Measurements from ENCODE around the gene GPSM3. TPM values are rescaled to one million over a fixed set of nuclear protein-coding genes. Genes with fewer than 3 reads are reported as not detected.
A peak's percentile ranks its signal among the peaks of the same experiment; 100 is the strongest.

The GPSM3 gene
- total RNA-seq, 2 donors from 2014 or later, result 5.6 to 11.1 TPM

DNA sequence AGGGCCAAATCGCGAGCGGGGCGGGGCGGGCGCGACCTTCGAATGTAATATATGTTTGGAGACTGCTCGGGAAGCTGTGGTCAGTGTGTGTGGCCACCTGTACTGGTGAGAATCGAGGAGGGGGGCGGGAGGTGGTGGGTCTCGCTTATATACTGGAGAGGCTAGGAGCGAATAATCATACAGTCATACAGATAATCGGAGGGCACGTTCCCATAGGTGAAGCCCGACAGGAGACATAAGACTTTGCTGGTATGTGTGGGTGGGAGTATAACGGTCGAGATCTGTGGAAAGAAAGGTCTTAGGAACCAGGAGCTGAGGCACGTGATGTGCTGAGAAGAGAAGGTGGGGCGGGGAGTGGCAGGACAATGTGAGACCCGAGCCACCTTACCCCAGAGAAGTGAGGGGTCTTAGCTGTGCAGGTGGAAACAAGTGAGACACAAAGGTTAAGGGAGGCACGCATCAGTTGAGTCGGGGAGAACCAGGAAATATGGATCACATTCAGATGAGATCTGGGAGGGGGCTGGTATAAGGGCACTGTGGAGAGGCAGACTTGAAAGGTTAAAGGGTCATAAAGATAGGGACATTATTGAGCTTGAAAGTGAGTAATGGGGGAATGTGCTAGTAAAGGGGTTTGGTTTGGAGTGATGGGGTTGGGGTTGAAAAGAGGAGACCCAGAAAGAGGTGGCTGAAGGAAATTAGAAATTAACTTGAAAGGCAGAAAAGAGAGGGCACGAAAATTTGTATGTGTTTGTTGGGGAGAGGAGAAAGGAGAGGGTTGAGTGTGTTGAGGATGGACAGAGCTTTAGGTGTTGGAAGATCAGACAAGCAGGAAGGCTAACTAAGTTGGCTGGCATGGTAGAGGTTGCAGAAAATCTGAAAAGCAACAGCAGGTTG, 13.6 kb downstream of the GPSM3 start:
- ATAC-seq (no peak), DNase-seq (no peak)
- intact Hi-C loops (cut with DNase I, micrococcal nuclease), result no loop called here

DNA sequence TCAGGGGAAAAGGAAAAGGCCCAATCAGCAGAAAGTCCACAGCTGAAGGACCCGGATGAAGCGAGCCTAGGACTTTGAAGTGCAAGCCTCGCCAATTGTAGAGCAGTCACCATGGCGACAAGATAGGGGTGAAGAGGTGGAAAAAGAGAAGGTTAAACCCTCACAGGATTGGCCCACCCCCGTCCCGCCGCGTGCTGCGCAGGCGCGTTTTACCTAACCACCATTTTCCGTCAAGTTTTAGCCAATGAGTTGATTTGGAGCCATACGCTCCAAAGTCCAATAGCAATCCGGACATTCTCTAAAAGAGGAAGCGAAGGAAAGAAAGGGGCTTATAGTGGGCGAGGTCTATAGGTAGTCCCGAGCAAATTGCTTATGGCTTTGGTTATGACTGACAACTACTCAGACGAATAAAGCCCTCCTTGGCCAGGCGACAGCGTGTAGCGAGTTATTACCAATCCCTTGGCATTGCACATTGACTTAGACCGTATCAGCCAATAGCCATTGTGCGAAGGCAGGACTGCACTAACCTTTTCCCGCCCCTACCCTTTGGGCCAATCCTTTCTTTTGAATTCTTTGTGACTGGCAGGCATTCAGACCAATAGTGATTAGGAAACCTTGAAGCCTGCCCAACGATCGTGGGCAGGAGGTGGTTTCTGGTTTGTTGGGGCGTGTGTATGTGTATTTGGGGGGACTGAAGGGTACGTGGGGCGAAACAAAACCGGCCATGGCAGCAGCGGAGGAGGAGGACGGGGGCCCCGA, 14.5 kb downstream of the GPSM3 start, which contains the start of gene RNF5:
Gene RNF5, plus strand, starts transcription at position 618 of the 759 bp plus-strand sequence. Its CDS starts 107 bp downstream, at position 725.
- intact Hi-C loops (cut with DNase I, micrococcal nuclease), result no loop called here
- ATAC-seq (peak; percentile 75), DNase-seq (peak; percentile 93 to 98)

DNA sequence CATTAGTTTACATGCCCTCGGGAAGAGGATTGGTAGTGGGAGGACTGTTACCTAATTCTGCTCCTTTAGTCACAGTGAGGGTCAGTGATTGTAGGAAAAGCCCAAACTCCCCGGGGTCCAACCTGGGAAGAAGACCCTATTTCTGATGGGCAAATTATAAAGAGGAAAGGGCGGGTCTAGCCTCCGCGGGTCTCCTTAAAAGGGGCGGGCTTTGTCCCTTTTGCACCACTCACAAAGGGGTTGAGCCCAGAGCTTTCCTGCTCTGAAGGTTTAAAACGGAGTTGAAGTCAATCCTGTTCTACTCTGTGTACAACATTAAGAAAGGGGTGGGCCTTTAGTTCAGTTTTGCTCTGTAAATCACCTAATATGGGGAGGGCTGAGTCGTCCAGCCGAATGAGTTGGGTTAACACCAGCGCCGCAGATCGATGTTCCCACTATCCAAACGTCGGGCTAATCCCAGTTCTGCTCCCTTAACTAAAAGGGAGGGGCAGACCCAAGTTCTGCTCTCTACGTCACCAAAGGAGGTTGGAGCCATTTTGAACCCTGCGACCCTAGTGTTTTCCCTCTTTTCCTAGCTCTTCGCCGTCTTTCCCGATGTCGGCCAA, 15.2 kb downstream of the GPSM3 start:
- intact Hi-C loops (cut with DNase I, micrococcal nuclease), result no loop called here
- ATAC-seq, result peak; percentile 4
- peak in 1 of 2 donors; percentile 43 for DNase-seq

DNA sequence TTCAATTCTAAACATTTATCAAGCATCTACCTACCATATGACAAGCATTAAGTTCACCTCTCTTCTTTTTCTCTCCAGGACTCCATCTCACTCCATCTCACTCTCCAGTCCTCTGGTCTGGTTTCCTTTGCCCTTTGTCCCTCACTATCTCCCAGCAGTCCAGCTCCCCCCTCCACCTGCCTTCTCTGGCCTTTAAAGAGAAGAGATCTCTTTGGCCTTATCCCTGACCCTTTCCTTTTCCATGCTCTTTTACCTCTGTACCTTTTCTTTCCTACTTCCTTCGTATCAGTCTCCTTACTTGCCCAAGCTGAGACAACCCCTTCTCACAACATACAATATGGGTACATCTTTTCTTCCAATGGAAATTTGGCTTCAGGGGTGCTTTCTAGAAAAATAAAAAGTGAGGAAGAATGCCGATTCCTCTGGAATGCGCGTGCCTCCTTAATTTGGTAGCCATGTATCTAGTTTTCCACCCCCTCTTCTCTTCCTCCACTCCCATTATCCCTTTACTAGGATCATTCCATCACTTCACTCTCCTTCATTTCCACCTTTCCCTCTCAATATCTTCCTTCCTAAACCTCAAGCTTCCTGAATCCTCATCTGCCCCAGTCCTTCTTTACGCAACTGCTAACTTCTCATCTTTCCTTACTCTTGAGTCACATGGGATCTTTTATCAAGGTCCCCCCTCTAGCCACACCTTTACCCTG, 15.8 kb downstream of the GPSM3 start:
- intact Hi-C loops (cut with DNase I, micrococcal nuclease), result no loop called here

DNA sequence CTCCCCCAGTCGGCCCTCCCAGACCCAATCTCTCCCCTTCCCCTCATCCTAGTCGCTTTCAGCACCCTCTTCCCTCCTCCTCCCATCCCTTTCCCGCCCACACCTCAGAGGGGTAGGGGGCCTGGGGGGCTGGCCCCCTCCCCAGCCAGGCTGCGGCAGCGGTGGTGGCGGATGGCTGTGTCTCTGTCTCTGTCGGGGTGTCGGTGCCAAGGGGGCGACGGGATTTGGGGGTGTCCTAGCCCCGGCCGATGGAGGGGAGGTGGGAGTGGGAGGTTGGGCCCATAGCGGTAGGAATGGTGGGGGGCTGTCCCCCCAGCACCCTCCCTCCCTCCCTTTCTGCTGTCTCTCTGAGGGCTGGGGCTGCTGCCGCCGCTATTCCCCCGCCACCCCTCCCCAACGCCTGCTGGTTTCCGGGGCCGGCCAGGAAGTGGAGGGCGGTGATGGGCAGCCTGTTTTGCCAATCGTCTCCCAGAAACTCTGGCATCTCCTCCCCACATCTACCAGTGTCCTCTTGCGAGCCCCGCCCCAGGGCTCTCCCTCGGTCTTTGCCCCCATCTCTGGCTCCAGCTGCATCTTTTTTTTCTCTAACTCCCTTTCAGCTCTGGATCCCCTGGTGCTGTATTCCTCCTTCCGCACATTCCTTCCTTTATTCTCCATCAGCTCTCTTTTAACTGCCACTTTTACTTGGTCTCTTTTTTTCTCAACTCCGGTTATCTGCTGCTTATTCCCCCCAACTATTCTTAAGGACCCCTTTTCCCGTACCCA, 16.6 kb downstream of the GPSM3 start, which contains the start of gene AGPAT1:
Gene AGPAT1, minus strand, starts transcription at position 374 of the 765 bp plus-strand sequence. CDS start 4,588 bp downstream, outside the sequence.
- intact Hi-C loops (cut with DNase I, micrococcal nuclease), result no loop called here

More for the DNA sequence above, 15.8 kb downstream of the GPSM3 start:
- ATAC-seq (no peak), DNase-seq (no peak)

DNA sequence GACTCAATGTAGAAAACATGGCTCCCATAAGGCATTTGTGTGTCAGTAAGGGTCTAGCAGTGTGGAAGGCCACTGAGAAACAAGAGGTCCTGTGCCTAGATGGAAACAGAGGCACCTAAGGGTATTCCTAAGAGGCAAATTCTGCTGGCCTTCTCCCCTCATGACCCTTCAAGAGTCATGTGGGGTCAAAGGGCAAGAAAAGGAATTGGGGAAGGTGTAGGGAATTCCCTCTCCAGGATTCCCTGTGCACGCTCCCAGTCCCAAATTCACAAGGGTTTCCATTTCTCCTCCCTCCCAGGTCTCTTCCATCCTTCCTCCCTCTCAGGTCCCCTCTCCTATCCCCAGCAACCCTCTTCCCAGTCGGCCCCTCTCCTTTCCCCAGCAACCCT, 17.1 kb downstream of the GPSM3 start:
- intact Hi-C loops (cut with DNase I, micrococcal nuclease), result no loop called here
- no peak for ATAC-seq
- DNase-seq, result peak in 1 of 2 donors; percentile 30

More for the DNA sequence above, 16.6 kb downstream of the GPSM3 start, which contains the start of gene AGPAT1:
- peak; percentile 98 to 99 for DNase-seq
- peak; percentile 68 for ATAC-seq

DNA sequence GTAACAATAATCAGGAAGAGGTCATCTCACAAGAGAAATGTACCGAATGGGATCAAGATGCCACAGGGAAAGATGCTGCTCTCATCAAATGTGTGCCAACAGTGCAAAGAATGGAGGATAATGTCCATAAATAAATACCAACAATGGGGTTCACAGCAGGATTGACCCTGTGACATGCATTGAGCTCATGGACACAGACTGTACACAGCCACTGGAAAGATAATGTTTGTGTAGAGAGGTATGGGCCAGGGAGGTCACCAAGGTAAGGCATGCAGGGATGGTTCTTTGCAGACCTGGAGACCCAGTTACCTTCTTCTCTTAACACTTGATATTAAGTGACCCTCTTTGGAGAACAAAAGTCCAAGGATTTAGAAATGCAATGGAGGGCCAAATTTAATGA, 18.0 kb downstream of the GPSM3 start:
- intact Hi-C loops (cut with DNase I, micrococcal nuclease), result no loop called here
- DNase-seq (no peak), ATAC-seq (no peak)

DNA sequence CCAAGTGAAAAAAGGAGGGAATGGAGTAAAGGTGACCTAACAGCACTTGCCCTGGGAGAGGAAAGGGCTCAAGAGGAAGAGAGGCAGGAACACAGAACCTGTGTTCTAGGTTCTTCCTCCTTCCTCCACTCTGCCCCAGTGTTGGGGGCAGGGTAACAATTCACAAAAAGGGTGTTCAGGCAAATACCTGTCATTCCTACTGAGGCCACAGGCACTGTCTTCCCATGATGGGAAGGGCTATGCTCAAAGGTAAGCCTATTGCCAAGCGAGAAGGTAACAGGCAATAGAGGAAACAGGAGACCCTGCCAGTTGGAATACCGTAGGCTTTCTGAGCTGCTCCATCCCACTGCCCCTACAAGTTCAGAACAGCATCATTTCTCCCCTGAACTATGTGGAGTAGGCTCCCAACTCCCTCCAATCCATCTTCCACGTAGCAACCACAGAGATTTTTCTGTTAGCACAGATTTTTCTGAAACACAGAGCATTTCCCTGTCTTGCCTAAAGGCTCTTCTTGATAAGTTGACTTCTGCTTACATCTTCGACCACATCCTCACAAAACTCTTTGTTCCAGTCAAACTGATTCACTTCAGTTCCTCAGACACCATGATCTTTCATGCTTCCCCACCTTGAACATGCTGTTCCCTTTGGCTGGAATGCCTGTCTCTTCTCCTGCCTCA, 19.3 kb downstream of the GPSM3 start:
- intact Hi-C loops (cut with DNase I, micrococcal nuclease), result no loop called here

DNA sequence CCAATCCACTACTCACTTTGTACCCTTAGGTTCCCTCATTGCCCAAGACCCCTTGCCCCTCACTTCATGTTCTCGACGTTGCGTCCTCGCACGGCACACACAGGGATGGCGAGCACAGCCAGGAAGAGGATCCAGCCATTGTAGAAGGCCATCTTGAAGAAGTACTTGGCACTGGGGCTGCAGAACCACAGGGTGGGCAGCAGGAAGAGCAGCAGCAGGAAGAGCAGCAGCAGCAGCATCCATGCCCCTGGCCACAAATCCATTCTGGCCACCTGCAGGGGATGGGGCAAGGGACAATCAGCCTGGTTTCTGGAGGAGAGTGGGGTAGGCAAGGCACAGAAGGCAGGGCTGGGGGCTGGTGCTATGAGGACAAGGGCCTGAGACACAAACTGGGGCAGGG, 21.2 kb downstream of the GPSM3 start:
- intact Hi-C loops (cut with DNase I, micrococcal nuclease), result no loop called here

More for the DNA sequence above, 19.3 kb downstream of the GPSM3 start:
- ATAC-seq (no peak), DNase-seq (no peak)

DNA sequence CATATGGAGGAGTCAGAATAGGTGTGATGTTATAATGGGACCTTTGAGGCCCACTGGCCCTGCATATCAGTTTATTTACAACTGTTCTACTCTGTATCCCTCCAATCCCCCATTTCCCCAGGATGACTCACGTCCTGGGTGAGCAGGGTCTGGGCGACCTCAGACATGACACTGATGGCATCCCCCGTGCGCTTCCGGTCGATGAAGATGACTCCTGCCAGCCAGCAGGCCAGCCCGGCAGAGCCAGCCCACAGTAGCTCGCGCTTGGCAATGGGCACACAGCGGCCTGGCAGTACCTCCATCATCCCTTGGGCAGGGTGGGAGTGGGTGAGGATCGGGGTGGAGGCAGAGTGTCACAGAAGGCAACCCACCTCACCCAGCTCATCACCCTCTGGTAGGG, 22.1 kb downstream of the GPSM3 start:
- no peak for ATAC-seq
- no peak for DNase-seq
- intact Hi-C loops (cut with DNase I, micrococcal nuclease), result no loop called here

More for the DNA sequence above, 21.2 kb downstream of the GPSM3 start:
- no peak for DNase-seq
- ATAC-seq, result no peak

DNA sequence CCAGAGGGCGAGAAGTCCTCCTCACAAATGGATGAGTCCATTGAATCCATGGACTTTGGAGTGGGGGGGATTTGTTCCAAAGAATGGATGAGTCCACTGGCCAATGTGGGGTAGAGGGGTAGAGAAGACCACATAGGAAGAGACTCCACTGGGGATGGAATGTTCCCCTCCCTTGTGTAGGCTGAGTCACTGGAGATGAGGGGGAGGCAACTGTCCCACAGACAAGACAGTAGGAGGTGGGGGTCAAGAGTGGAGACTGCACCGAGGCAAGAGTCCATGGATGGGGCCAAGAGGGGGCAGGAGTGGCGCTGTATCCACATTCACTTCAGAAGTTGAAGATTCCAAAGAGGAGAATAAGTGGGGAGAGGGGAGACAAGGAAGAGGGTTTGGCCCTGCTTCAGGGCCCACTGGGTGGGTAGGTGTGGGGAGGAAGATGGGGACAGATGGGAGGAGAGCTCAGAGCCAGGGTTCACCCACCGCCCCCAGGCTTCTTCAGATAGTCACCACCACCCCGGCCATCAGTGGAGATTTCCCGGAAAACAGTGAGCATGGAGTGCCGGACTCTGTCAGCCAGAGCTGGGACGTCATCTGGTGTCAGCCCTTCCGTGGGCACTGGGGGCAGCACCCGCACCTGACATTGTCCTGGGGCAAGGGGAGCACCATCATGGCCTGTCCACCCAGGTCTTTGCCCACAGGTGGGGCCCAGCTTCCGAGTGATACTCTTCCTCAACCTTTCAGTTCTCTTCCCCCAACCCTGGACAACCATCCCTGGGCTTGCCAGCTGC, 23.4 kb downstream of the GPSM3 start:
- DNase-seq, result no peak
- intact Hi-C loops (cut with DNase I, micrococcal nuclease), result no loop called here
- ATAC-seq, result peak; percentile 10

DNA sequence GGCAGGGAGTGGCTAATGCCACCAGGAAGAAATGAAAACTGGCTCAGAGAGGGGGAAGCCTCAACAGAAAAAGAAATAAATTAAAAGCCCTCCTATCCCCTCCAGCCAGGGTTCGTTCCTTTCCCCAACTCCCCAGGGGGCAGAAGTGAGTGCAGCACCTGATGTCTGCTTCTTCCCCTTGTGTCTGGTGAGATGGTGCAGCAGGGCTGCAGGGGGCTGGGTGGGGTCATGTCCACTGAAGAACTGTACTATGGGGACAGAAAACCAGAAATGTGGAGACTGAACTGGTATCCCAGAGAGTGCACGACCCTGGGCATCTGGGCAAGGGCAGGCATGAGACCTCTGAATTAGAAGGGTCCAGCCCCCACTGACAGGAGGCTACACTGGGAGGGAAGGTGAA, 24.1 kb downstream of the GPSM3 start:
- intact Hi-C loops (cut with DNase I, micrococcal nuclease), result no loop called here
- no peak for DNase-seq
- ATAC-seq, result peak; percentile 3

DNA sequence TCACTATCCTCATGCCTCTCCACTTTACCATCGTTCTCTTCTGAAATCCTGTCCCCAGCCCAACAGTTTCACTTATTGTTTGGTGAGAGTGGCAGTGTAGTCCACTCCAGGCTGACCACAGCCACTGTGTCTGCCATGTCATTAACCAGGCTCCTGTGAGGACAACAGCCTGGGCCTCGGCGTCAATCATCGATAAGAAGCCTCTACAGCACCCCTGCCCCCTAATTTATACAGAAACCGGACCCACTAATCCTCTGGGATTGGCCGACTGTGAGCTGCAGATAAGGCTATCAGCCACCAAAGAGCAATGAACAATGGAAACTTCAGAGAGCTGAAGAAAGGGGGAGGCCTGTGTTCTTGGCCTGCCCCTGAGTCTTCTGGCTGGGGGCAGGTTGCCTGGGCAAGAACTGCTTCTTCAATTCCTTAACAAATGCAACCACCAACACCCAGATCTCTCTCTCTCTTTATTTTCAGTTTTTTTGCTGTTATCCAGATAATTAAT, 24.6 kb downstream of the GPSM3 start:
- ATAC-seq (no peak), DNase-seq (no peak)
- intact Hi-C loops (cut with DNase I, micrococcal nuclease), result no loop called here

DNA sequence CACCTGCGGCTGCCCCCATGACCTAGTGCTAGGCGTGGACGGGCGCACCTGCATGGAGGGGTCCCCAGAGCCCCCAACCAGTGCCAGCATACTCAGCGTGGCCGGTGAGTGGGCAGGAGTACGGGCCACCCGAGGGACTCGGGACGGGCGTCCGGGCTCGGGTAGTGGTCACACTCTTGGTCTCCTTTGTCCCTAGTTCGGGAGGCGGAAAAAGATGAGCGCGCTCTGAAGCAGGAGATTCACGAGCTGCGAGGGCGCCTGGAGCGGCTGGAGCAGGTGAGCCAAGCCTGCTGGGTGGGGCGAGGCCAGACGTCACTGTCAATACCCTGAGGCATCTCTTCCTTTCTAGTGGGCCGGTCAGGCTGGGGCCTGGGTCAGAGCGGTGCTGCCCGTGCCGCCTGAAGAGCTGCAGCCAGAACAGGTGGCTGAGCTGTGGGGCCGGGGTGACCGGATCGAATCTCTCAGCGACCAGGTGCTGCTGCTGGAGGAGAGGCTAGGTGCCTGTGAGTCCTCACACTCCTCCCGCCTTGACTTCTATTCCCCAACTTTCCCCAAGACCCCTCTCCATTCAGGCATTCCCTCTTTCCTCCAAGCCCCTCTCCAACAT, 25.2 kb downstream of the GPSM3 start:
- ATAC-seq (peak; percentile 11), DNase-seq (no peak)
- intact Hi-C loops (cut with DNase I, micrococcal nuclease), result no loop called here

DNA sequence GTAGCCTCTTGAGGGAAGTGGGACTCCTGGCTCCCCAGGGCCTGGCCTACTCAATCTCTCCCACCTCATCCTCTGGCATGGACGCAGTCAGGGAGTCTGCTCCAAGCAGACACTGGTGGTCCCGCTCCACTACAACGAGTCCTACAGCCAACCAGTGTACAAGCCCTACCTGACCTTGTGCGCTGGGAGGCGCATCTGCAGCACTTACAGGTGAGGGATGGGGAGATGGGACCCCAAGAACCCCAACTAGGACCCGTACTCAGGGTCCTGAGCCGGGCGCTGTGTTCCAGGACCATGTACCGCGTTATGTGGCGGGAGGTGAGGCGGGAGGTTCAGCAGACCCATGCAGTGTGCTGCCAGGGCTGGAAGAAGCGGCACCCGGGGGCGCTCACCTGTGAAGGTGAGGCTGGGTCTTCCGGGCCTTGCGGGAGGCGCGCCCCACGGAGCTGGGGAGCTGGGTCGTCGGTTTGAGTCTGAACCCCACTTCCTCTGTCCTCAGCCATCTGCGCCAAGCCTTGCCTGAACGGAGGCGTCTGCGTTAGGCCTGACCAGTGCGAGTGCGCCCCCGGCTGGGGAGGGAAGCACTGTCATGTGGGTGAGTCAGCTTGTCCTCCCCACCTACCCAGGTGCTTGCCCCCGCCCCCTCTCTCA, 25.9 kb downstream of the GPSM3 start:
- ATAC-seq, result no peak
- intact Hi-C loops (cut with DNase I, micrococcal nuclease), result no loop called here
- peak in 1 of 2 donors; percentile 8 for DNase-seq

DNA sequence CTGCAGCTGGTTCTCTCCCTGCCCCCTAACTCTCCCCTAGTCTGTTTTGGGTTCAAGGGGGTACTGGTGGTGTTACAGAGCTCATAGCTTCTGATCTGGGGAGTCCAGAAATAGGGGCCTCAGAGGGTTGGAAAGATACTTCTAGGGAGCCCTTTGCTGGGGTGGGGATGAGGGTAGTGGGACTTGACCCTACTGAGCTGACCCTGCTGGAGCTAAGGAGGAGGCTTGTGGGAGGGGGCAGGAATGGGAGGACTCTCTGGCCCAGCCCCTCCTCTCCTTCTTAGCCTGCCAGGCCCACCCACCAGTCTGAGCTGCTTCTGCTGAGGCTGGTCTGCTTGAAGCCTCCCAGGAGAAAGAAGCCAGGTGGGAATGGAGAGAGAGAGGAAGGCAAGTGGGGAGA, 28.1 kb downstream of the GPSM3 start, which contains the start of gene EGFL8:
Gene EGFL8, plus strand, starts transcription at position 301 of the 400 bp plus-strand sequence. CDS start 1,571 bp downstream, outside the sequence.
- no peak for DNase-seq
- intact Hi-C loops (cut with DNase I, micrococcal nuclease), result no loop called here
- no peak for ATAC-seq

All from left colon (tissue), 2 donors.